Neuronal stem cell (in vitro differentiated cells): ENCODE data around the gene NDUFA6. TPM values are rescaled to one million over a fixed set of nuclear protein-coding genes. Genes with fewer than 3 reads are reported as not detected.

Experiments used
- DNase-seq: peaks from one replicate; pipeline ENCODE4 v3.0.0-alpha.2; 2013; ENCODE audit warnings: low spot score
- H2AFZ ChIP-seq: one replicate; pipeline ENCODE4 v1.6.1; 2013; ENCODE audit warnings: mild to moderate bottlenecking, low read length, inconsistent platforms
- H2AK5ac ChIP-seq: 2 replicates; pipeline ENCODE4 v1.6.1; 2013; ENCODE audit warnings: low read depth, mild to moderate bottlenecking, inconsistent platforms, low read length, moderate library complexity, mixed read lengths
- H2BK120ac ChIP-seq: 2 replicates; pipeline ENCODE4 v1.6.1; 2013; ENCODE audit warnings: low read depth, mild to moderate bottlenecking, inconsistent platforms, low read length, moderate library complexity, mixed read lengths
- H2BK12ac ChIP-seq: one replicate; pipeline ENCODE4 v1.6.1; 2013; ENCODE audit warnings: low read length, inconsistent platforms
- H2BK15ac ChIP-seq: 2 replicates; pipeline ENCODE4 v1.6.1; 2013; ENCODE audit warnings: mild to moderate bottlenecking, low read length, inconsistent platforms, mixed read lengths
- H2BK5ac ChIP-seq: one replicate; pipeline ENCODE4 v1.6.1; 2013; ENCODE audit warnings: inconsistent platforms, mild to moderate bottlenecking, low read length, moderate library complexity
- H3K14ac ChIP-seq: one replicate; pipeline ENCODE4 v1.6.1; 2013; ENCODE audit warnings: low read length, inconsistent platforms
- H3K18ac ChIP-seq: 2 replicates; pipeline ENCODE4 v1.6.1; 2013; ENCODE audit warnings: low read length, inconsistent platforms
- H3K23ac ChIP-seq: 2 replicates; pipeline ENCODE4 v1.6.1; 2013; ENCODE audit warnings: low read depth, mild to moderate bottlenecking, mixed read lengths, low read length, inconsistent platforms; ENCODE audit not compliant: poor library complexity
- H3K27ac ChIP-seq: replicated peaks from 3 replicates; pipeline ENCODE4 v1.5.1; 2013; ENCODE audit warnings: low read length, inconsistent platforms
- H3K27me3 ChIP-seq, 3 experiments: 2 replicates each; pipeline ENCODE4 v1.6.1; 2013; ENCODE audit warnings: low read length in 3 of 3, mild to moderate bottlenecking in 2 of 3, inconsistent platforms in 1 of 3, low read depth in 1 of 3, mixed read lengths in 1 of 3, moderate library complexity in 1 of 3; ENCODE audit not compliant: control insufficient read depth in 3 of 3, insufficient read depth in 3 of 3
- H3K36me3 ChIP-seq, 2 donors: replicated peaks in 1 of 2; 2 replicates each; pipeline ENCODE4 v1.6.1; 2013; ENCODE audit warnings: low read length in 2 of 2; ENCODE audit not compliant: control insufficient read depth in 2 of 2, insufficient read depth in 2 of 2
- H3K4ac ChIP-seq: 2 replicates; pipeline ENCODE4 v1.6.1; 2013; ENCODE audit warnings: inconsistent platforms, mild to moderate bottlenecking, low read length, moderate library complexity
- H3K4me1 ChIP-seq, 2 donors: 1 replicate in 1 of 2; 2 replicates in 1 of 2; pipeline ENCODE4 v1.6.1; 2013; ENCODE audit warnings: low read length in 2 of 2, low read depth in 1 of 2; ENCODE audit not compliant: control insufficient read depth in 2 of 2, insufficient read depth in 1 of 2
- H3K4me2 ChIP-seq: one replicate; pipeline ENCODE4 v1.6.1; 2013; ENCODE audit warnings: mild to moderate bottlenecking, low read length, inconsistent platforms; ENCODE audit not compliant: insufficient read depth, poor library complexity, severe bottlenecking
- H3K4me3 ChIP-seq, 2 donors: 2 replicates each; pipeline ENCODE4 v1.5.1; 2013; ENCODE audit warnings: low read length in 2 of 2, mild to moderate bottlenecking in 2 of 2, inconsistent platforms in 1 of 2, moderate library complexity in 1 of 2
- H3K79me1 ChIP-seq: one replicate; pipeline ENCODE4 v1.6.1; 2013; ENCODE audit warnings: low read depth, mild to moderate bottlenecking, inconsistent platforms, low read length, moderate library complexity
- H3K9ac ChIP-seq: one replicate; pipeline ENCODE4 v1.6.1; 2013; ENCODE audit warnings: mild to moderate bottlenecking, low read depth, low read length, inconsistent platforms; ENCODE audit not compliant: poor library complexity
- H3K9me3 ChIP-seq, 2 donors: replicated peaks in 1 of 2; 2 replicates each; pipeline versions ENCODE3 to v1.6.1; 2013; ENCODE audit warnings: low read length in 2 of 2, mild to moderate bottlenecking in 2 of 2, inconsistent platforms in 1 of 2, low read depth in 1 of 2, mixed read lengths in 1 of 2, moderate library complexity in 1 of 2; ENCODE audit not compliant: control insufficient read depth in 2 of 2, insufficient read depth in 1 of 2
- H4K8ac ChIP-seq: one replicate; pipeline ENCODE4 v1.6.1; 2013; ENCODE audit warnings: low read depth, mild to moderate bottlenecking, inconsistent platforms, low read length, moderate library complexity
- H4K91ac ChIP-seq: one replicate; pipeline ENCODE4 v1.6.1; 2013; ENCODE audit warnings: low read length, low read depth, mild to moderate bottlenecking, inconsistent platforms; ENCODE audit not compliant: poor library complexity
- WGBS, 2 donors: extraction: QIAGEN DNeasy Blood & Tissue Kit; methylation state at CpG; one replicate each; pipeline ENCODE4 v1.1.7; 2013; ENCODE audit warnings: missing lambda C conversion rate in 2 of 2, mixed read lengths in 1 of 2; ENCODE audit not compliant: insufficient read length in 2 of 2, insufficient replicate concordance in 1 of 2; ENCODE audit errors: extremely low coverage in 2 of 2; 5-methylcytosine and 5-hydroxymethylcytosine counted together
- small RNA-seq: library from polyadenylated mRNA; stranded (forward); fragments of <200 nt; extraction: miRNeasy Mini kit (QIAGEN cat#:217004); gene quantifications from one replicate; pipeline ENCODE3, GENCODE V24; 2013; ENCODE audit not compliant: insufficient read depth

NDUFA6 gene

GRCh38 chr22:42039271-42039670 is 51.3 kb downstream of the NDUFA6 start:
- no peak overlapping the region for H3K18ac ChIP-seq
- no peak overlapping the region for H3K27ac ChIP-seq
- H2BK15ac ChIP-seq, result no peak overlapping the region
- no peak overlapping the region for H3K23ac ChIP-seq
- no peak overlapping the region for H2AFZ ChIP-seq
- WGBS, 2 donors, result no CpG with 5 or more reads among the region's 5 CpGs
- no peak overlapping the region for H3K4me3 ChIP-seq
- no peak overlapping the region for H3K14ac ChIP-seq
- no peak overlapping the region for H2BK12ac ChIP-seq
- H3K4me1 ChIP-seq, result no peaks in the 10 kb centered on the region
- no peak overlapping the region for H3K9ac ChIP-seq
- H3K36me3 ChIP-seq, result no peaks in the 10 kb centered on the region
- H2BK120ac ChIP-seq, result no peak overlapping the region
- H3K4ac ChIP-seq, result no peak overlapping the region
- H3K9me3 ChIP-seq, result peaks cover 8 to 10% of the 10 kb centered on the region in 2 donors
- no peaks in the 10 kb centered on the region for H3K27me3 ChIP-seq
- H4K8ac ChIP-seq, result no peak overlapping the region
- no peak for DNase-seq
- no peak overlapping the region for H2AK5ac ChIP-seq
- peaks cover 2% of the 10 kb centered on the region for H3K79me1 ChIP-seq
- no peak overlapping the region for H2BK5ac ChIP-seq
- no peak overlapping the region for H3K4me2 ChIP-seq
- no peak overlapping the region for H4K91ac ChIP-seq

Small RNA genes within 50 kb of the gene (small RNA-seq; reads per million reads assigned to genes)
- not detected for gene SNORD13P1
